GM15510 (cell line): ENCODE results near the gene PTPRA.

Experiments
- POLR2A ChIP-seq: IDR thresholded peaks from 3 replicates; pipeline ENCODE4 v1.6.1; 2011; ENCODE audit warnings: borderline replicate concordance; ENCODE audit not compliant: insufficient read length; ENCODE audit errors: extremely low read depth

Gene PTPRA

DNA sequence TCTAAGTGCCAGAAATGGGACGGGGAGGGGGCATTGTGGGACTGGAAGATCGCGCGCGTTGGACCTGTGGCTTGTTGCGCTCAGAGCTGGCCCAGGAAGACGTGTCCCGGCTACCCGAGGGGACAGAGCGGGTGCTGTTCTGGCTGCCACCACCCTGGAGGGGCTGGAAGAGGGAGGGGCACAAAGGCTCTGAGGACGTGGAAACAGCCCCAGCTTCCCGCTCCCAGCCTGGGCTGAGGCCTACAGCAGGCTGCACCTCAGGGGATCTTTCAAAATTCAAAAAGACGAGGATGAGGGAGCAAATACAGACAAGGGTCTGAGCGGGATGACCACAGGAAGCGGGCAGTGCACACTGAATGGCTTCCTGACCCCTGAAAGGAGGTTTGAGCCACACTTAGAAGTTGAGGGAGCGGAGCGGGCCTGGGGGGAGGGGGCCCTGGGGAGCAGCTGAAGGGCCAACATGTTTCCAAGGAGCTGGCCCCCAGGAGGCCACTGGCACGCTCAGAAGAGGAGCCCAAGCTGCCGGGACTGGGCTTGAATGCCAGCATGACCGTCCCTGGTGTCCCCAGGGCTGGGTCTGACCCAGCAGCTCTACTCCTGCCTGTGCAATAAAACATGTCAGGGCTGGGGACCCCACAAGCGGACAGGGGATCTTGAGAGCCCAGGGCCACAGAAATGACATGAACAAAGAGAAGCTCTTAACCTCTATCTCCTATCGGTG, 199.4 kb downstream of the PTPRA start:
- TF ChIP-seq POLR2A, result no peak

GRCh38 chr20:3074812-3075211, 201.5 kb downstream of the PTPRA start:
- TF ChIP-seq POLR2A, result no peak

DNA sequence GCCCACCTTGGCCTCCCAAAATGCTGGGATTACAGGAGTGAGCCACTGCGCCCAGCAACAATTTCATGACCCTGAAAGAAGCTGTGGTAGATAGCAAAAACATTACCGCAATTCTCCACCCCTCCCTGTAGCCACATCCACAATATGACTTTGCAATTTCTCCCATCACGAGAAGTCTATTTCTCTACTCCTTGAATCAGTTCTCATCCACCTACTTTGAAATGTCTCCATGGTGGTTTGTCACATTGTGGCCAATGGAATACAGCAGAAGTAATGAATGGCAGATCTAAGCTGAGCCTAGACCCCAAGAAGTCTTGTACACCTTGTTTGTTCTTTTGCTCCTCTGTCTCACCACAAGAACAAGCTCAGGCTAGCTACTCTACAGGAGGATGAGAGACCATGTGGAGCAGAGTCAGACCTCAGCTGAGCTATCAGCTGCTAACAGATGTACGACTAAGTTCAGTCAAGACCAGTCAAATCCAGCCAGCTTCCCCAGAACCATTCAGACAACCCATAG, 204.4 kb downstream of the PTPRA start:
- TF ChIP-seq POLR2A, result no peak

DNA sequence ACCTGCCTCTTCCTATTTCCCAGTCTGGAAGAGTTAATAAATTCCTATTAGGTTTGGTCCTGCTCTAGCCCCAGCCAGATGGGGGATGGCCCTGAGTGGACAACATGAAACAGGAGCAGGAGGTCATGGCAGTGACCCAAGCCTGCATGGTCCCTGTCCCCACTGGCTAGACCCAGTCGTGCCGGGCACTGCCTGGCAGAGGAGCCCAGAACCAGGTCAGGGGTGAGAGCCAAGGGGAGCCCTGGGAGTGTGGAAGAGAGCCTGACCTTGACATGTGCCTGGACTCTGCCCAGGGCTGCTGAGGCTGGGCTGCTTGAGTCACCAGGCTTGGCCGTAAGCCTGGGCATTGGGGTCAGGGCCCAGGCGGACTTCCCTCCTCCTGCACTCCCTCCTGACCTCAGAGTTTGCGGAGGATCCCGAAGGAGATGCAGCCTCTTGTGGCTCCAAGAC, 207.7 kb downstream of the PTPRA start:
- no peak for TF ChIP-seq POLR2A

DNA sequence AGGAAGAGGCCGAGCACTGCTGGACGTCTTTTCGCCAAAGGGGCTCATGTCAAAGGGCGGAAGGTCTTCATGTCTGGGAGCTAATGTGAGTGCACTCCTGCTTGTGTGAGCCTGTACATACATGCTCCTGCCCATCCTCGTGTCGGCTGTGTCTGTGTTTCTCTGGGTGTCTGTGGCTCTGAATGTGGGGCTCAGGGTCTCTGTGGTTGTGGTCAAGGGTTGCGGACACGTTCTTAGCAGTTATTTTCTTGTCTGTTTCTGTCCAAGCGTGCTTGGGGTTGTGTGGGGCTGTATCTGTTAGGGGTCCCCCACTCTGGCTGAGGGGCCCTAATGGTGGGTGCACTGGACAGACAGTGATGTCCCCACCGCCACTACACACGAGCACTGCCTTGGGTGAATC, 208.4 kb downstream of the PTPRA start:
- TF ChIP-seq POLR2A, result no peak

- TF ChIP-seq POLR2A, result no peak
Measured at GRCh38 chr20:3082306-3082951, 209.1 kb downstream of the PTPRA start.

GRCh38 chr20:3082955-3083952, 210.0 kb downstream of the PTPRA start:
- no peak for TF ChIP-seq POLR2A

DNA sequence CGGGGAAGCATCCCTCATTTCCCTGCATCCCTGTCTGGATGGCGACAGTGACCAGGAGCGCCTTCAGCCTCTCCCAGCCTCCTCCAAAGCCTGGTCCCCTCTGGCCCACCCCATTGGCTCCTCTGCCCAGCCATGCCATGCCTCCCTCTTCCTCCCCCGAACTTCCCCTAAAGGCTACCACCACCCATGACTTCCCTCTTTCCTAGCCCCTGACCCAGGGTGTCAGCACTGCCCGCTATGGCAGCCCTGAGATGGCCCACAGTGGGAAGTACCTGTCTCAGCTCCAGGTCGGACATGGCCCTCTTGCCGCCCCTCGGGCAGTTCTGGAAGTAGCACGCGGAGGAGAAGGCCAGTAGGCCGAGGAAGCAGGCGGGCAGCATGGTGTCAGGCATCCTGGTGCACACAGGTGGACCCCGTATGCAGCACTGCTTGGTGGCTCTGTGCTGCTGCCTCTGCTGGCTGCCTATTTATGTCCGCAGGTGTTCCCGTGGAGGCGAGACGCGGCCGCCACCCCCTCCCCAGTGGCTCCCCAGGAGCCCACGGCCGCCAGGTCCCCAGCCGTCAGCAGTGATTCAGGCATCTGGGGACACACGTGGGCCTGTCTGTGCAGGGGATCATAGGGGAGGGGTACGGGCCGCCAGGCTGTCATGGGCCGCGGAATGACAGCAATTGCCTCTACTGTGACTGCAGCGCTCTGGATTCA, 211.2 kb downstream of the PTPRA start, which contains the start of gene AVP:
Gene AVP (minus strand): TSS at position 442 of the 703 bp plus-strand sequence. CDS start 50 bp downstream, at position 392.
- TF ChIP-seq POLR2A, result no peak

DNA sequence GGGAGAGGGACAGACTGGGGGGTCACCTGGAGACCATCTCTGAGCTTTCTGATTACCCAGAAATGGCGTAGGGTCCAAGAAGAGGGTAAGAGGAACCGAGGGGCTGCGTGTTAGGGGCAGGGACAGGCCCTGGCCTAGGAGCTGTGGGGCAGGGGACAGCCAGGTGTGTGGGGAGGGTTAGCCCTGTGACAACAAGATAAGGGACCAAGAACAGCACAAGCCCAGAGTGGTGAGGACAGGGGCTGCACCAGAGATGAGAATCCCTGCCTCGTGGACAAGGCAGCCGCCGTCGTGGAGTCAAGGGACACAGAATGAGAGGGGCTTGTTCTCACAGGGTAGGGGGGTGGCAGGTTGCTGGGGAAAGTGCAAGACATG, 211.7 kb downstream of the PTPRA start:
- TF ChIP-seq POLR2A, result no peak

DNA sequence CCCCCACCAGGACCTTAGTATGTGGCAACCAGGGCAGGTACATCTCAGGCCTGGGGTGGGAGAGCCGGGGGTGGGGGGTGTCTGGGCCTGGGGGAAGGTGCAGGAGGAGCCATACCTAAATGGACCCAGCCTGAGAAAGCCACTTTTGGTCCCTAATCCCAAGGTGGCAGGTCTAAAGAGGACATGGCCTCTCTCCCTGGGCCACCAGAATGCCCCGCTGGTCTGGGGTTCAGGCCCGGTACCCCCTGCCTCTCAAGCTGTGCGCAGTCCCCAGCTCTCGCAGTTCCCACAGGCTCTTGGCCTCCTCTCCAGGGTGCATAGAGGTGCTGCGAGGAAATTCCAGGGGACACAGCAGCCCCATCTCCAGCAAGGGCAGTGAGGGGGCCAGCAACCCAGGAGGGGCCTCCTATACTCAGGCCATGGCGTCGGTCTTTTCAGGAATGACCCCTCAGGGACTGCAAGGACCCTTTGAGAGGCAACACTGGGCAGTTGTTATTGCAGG, 212.3 kb downstream of the PTPRA start:
- no peak for TF ChIP-seq POLR2A

GRCh38 chr20:3088031-3088430, 214.8 kb downstream of the PTPRA start:
- TF ChIP-seq POLR2A, result no peak
